Activated CD4-positive, alpha-beta T cell treated with anti-CD3 and anti-CD28 coated beads, Interleukin-2, Interleukin-4, amounts not matched to agents 100 ng/mL and 50 ng/mL, durations not matched to agents 16 hours and 8 hours (primary cell): ENCODE results near the gene EFNB1.
A peak's percentile ranks its signal among the peaks of the same experiment; 100 is the strongest.

Source experiments
- DNase-seq: peaks from one replicate; pipeline ENCODE4 v3.0.0-alpha.2; 2020; ENCODE audit warnings: low spot score

Gene EFNB1

DNA sequence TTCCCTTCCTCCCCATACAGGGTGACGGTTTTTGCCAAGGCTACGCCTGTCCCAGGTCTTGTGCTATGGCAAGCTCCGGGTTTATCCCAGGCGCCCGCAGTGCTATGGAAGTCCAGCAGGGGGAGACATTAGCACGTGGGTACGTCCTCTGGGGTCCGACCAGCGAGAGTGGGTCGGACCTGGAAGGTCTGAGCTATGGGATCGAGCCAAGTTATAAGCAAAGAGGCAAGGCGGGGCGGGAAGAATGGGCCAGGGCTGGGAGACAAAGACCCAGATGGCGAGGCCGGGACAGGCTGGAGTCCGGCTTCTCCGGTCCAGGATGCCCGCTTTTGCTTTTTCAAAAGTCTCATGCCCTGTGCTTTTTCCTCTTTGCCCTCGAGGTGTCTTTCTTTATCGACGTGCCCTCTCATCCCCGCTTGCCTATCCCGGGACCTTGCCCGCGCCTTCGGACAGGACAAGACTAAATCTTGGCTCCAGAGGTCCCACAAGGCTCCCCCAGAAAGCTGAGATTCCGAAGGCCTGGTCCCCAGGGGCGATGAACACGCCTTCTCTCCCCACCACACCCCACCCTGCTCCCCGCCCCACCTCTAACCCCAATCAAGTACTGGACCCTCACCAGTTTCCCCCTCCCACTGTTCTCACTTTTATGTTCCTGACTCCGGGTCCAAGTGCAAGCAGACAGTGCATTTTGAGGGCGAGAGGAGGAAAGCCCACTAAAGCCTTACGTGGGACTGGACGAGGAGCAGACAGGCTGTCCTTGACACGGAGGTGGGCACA, 785 bp upstream of the EFNB1 start:
- peak; percentile 81 for DNase-seq

DNA sequence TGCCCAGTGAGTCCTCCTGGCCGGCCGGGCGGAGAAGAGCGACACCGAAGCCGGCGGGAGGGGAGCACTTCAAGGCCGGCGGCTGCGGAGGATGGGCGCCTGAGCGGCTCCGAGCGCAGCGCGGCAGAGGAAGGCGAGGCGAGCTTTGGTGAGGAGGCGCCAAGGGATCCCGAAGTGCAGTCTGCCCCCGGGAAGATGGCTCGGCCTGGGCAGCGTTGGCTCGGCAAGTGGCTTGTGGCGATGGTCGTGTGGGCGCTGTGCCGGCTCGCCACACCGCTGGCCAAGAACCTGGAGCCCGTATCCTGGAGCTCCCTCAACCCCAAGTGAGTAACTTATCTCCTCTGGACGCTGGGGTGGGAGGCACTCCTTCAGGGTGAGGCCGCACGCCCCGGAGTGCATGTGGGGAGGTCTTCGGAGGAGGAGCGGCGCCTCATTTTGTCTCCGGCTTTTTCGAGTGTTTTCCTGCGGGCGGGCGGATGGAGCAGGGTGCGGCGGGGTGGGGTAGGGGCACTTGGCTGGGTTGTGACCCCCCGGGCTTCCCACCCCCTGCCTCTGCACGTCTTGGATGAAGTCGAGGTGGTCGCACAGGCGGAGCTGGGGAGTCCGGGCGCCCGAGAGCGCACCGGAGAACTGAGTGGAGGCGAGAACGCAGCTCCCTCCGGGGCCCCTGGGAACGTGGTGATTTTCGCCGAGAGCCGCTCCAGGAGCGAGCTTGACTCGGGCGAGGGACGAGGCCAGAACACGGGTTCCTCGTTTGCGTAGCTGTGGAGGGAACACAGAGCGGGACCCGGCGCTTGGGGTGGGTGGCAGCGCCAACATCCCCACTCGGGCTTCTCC, 979 bp downstream of the EFNB1 start:
- DNase-seq: no peak

DNA sequence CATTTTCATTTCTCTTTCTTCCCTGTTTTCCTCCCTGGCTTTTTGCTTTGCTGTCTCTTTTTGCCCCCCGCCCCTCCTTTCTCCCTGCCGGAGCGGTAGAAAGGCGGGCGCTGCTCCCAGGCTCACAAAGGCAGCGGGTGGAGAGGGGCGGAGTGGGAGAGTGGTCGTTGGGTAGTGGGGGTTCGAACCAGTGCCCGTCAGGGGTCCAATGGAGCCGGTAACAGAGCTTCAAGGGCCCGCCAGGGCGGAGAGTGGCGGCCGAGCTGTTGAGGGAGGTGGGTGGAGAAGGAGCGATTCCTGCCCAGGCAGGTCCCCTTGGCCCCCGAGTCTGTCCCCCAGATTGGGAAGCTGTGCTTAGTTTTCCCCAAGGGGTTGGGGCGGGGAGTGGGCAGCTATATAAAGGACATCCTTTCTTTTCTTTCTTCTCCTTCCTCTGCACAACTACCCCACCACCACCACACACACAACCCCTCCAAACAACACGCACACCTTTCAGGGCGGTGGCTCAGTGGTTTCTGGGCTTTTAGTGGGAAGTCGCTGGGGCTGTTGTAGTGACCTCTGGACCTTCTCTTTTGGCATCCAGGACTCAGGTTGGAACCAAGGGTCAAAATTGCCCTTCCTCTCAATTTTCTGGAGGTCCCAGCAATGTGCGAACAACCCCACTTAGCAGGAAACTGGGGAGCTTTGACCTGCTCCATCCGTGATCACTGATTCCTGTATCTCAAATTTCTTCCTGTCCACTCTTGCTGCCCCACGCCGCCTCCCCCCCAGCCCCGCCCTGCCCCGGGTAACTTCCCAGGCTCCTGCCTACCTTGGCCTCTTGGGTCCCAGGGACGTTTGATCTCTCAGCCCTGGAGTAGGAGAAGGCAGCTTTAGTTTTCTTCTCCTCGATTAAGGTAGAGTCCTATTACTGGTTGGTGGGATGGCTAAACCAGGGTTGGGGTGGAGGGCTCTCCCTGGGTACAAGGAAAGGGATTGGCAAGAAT, 1.9 kb downstream of the EFNB1 start:
- DNase-seq: no peak

DNA sequence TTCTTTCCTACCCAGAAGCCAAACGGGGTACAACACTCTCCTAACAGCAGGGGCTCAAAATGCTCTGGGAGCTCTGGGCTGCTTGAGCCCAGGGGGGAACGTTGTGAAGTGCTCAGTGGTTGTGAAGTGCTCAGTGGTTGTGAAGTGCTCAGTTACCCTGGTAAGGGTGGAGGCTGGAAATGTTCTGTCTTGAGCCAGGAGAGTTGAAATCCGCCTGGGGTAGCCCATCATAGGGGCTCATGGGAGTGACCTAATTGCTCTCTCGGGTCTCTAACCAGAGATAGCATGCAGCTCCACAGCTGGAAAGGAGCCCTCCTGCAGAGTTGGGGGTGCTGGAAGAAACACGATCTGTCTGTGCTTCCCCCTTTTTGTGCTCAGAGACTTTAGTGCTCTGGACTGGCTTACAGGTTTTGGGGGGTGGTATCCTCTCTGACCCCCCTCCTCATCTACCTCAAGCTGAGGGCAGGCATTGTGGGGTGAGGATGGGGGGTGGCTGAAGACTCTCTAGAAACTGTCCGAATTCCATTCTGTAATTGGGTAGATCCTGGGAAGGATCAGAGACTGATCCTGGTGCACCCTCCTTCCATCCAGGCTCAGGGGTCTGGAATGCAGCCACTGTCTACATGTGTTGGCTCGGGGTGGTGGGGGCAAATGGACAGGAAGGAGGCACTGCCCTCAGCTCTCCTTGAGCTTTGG, 2.7 kb downstream of the EFNB1 start:
- DNase-seq: no peak

DNA sequence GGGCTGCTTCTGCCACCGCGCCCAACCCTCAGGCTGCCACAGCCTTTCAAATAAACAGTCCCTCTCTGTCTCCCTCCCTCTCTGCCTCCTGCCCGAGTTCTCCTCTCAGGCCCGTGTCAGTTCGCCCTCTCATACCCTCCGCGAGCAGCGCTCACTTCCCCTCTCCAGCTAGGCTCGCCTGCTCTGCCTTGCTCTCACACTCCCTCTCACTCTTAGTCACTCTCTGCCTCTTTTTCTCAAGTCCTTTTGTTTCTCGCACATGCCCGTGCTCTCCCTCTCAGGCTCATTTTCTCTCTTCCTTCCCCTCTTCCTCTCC, 3.2 kb downstream of the EFNB1 start:
- DNase-seq: peak; percentile 53

DNA sequence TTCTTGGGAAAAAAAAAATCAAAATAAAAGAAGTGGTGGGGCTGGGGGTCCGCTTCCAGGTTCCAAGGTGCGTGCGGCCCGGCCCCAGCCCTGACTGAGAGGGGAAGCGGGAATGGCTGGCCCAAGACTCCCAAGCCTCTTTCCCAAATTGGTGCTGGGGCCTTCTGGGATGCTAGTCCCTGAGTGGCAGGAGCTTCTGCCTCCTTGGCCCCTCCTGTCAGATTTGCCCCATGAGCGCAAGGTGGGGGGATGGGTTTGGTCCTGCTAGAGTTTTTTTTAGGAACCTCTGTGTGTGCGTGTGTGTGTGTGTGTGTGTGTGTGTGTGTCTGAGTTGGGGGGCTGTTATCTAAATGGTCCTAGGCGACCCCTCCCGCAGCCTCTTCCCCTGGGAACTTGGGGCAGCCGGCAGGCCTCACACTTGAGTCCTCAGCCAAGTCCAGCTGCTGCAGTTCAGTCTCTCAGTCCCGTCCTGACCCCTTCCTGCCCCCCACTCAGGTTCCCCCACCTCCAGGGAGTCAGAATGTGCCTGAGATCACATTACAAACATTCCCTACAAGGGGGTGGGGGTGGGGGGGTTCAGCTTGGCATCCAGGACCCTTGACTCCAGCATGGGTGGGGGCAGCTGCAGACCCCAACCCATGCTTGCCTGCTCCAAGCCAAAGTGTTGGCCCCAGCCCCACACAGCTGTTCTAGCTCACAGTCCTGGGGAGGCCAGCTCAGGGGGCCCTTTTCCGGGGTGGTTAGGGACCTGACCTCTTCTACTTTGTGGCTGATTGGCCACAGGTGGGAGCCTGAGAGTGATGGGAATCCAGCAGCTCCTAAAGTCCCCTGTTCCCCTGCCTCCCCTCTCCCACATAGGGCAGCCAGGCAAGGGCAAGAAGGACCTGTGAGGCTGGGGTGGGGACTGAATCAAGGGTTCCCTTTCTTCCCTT, 4.0 kb downstream of the EFNB1 start:
- no peak for DNase-seq

DNA sequence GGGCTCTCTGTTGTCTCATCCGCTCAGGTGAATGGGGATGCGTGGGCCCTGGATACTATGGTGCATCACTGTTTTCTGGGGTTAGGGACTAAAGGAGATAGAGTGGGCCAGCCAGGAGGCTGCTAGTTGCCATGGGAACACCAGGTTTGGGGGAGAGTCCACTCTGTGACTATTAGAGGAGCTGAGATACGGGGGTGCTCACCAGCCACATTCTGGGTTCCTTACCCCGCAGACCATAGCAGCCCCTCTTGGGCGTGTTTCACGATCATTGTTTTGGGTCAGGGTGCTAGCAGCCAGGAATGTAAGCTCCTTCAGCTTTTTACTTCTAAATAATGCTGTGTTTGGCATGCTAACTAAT, 4.6 kb downstream of the EFNB1 start:
- DNase-seq: no peak

DNA sequence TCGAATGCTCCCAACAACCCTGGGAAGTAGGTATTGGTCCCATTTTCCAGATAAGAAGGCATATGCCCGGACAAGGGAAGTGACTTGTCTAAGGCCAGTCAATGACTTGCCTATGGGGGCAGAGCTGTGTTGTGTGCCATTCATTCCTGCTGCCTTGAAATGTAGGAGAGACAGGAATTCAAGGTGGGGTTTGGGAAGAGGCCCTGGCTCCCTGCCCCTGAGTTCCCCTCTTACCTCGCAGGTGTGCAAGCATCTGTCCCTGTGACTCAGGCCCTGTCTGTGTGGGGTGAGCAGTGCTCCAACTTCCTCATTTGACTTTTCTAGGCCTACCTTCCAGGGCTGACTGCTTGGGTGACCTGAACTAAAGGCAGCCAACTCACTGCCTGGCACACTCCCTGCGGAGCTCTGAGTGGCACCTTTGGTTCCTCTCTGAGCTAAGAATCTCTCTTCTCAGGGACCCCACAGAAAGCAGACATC, 5.1 kb downstream of the EFNB1 start:
- no peak for DNase-seq

DNA sequence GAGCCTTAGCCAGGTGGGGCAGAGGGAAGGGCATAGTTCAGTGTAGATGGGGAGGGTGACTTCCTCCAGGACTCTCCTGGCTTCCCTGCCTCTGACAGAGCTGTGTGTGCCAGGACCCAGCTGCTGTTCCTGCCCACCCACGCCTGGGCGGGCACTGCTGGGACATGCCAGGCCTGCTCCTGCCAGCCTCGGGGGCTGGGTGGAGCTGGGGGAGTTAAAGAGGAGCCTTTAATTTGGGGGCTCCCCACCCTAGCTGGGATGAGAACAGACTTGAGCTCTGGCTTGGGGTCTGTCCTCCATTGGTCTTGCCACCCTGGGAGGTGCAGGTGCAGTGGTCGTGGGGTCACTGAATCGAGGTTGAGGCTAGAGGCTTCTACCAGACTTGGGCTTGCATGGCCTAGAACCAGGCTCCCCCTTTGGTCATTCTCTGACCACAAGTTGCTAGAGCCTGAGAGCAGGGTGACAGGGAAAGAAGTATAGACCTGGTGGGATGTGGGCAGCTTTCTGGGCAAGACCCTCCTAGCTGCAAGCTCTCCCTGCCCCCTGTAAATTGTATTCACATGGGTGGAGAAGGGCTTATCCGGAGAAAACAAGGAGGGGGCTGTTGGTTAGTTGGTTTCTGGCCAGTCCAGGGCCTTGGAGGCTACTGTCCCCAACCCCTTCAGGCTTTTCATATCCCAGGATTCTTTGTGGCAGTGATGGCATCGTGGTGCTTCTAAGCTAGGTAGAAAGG, 5.7 kb downstream of the EFNB1 start:
- DNase-seq: no peak

DNA sequence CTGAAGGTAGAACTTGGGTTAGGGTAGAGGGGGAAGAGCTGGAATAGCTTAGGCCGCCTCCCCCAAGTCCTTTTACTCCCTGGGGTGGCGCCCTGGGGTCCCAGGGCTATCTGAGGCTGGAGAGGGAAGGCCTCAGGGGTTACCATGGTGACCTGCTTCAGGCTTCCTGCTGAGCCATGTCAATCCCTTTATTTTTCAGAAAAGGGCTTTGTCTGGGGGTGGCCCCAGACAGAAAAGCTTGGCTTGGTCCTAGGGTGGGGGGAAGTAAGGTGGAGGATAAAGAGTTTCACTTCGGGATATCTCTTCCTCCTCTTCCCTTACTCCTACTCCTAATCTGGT, 6.3 kb downstream of the EFNB1 start:
- no peak for DNase-seq

DNA sequence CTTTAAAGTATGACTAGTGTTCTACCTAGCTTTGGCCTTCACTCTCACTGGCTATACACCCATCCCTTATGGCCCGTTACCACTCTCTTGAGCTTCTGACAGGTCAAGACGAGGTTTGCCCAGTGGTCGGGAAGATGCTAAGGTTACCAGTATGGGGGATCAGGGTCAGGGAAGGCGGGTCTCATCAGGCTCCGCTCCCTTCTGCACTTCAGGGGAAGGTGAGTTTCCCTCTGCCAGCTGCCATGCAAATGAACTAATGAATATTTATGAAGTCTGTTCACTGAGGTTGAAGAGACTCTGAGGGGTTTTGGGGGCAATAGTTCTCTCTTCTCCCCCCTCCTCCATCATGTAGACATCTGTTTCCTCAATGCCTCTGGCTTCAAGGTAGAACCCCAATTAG, 6.6 kb downstream of the EFNB1 start:
- no peak for DNase-seq

DNA sequence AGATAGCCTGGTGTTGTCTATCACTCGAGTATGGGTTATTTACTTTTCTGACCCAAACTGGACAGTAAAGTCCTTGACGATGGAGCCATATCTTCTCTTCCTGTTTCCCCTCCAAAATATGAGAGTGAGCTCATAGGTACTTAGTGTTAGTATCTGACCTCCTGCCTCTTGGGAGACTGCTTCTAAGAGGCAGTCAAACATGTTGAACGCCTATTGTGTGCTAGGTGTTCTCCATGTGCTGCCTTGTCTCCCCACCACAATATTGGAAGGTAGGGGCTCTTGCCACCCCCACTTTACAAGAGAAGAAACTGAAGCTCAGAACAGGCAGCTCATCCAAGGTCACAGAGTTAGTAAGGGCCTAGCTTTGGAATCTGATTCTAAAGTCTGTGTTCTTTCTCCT, 8.3 kb downstream of the EFNB1 start:
- DNase-seq: no peak

DNA sequence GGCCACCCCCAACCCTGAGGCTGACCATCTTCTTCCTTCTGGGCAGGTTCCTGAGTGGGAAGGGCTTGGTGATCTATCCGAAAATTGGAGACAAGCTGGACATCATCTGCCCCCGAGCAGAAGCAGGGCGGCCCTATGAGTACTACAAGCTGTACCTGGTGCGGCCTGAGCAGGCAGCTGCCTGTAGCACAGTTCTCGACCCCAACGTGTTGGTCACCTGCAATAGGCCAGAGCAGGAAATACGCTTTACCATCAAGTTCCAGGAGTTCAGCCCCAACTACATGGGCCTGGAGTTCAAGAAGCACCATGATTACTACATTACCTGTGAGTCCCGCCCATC, 9.7 kb downstream of the EFNB1 start:
- no peak for DNase-seq

DNA sequence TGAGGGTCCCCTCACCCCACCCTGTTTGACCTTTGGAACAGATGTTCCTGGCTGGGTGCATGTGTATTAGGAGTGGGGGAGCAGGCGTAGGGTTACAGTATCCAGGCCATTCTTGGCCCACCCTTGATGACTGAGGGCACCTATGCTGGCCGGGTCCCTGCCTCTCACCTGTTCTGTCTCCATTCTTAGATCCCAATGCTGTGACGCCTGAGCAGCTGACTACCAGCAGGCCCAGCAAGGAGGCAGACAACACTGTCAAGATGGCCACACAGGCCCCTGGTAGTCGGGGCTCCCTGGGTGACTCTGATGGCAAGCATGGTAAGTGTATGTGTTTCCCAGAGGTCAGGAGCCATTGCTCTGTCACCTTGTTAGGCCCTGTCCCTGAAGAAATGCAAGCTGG, 10.9 kb downstream of the EFNB1 start:
- no peak for DNase-seq

DNA sequence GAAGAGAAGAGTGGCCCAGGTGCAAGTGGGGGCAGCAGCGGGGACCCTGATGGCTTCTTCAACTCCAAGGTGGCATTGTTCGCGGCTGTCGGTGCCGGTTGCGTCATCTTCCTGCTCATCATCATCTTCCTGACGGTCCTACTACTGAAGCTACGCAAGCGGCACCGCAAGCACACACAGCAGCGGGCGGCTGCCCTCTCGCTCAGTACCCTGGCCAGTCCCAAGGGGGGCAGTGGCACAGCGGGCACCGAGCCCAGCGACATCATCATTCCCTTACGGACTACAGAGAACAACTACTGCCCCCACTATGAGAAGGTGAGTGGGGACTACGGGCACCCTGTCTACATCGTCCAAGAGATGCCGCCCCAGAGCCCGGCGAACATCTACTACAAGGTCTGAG, 11.4 kb downstream of the EFNB1 start:
- no peak for DNase-seq

DNA sequence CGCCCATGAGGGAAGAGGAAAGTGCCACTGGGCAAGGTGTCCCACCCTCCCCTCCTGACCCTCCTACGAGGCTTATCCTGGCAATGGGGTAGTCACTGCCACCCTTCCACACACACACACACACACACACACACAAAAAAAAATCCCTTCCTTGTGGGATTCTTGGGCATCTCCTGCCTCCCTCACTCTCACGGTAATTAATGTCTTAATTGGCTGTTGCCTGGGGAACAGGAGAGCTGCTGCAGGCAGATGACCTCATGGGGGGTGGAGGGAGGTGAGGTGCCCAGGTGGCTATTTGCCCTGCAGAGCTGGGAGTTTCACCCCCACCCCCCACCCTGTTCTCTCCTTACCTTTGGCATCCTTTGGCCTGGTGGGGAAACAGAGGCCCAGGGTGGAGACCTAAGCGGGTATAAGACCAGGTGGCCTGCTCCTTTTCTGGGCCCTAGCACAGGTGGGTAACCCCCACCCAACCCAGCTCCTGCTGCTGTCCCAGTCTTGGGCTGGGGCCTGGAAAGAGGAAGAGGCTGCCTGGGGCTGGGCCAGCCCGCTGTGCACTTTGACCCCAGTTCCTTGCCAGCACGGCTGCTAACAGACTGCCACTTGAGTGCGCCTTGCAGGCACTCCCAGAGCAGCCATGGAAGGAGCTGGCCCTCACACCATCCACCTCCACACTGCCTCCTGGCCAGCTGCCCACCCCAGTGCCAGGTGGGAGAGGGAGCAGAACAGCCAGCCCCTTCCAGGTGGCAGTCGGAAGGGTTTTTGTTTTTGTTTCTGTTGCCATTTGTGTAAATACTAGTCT, 12.6 kb downstream of the EFNB1 start:
- DNase-seq: no peak

DNA sequence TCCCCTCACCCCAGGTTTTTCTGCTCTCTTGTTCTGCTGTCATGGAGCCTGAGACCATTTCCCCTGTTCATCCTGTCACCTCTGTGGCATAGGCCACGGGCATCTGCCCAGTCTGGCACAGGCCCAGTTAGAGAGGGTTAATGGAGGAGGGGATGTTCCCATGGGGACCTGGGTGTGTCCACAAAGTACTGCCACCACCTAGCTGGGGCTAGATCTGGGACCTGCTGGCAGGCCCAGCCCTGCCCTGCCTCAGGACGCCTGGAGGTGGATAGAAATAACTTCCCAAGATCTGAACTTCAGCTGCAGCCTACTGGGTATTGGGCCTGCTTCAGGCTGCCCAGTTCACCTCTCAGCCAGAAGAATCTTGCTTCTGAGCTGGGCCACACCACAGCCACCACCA, 13.5 kb downstream of the EFNB1 start:
- no peak for DNase-seq

DNA sequence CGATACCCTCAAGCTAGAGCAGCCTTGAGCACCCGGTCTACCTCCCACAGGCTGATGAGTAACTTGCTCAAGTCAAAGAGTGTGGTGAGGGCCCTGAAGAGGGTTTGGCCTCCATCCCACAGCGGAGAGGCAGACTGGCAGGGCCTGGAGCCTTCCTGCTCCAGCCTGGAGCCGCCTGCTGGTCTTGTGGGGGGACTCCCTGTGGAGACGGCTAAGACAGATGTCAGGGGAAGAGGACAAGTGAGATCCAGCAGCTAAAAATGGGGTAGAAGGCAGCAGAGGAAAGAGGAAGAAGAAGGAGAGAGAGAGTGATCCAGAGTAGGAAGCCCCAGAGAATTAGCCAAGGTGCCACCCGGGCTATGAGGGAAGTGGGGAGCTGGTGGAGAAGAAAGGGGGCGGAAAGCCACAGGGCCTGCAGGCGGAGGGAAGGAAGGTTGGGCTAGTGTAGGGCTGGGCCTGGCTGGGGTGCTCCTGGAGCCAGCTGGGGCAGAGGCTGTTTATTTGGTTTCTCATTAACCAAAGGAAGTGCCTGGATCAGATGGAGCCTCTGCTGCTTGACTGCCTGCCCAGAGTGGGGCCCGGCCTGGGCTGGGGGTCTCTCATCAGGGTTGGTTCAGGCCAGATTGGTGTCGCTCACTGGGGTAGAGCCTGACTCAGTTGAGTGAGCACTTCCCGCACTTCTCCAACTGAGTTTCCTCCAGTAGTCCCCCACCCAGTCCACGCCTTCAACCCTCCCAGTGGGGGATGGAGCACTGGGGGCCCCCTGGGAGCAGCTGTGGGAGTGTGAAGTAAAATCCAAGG, 14.2 kb downstream of the EFNB1 start:
- DNase-seq: no peak

DNA sequence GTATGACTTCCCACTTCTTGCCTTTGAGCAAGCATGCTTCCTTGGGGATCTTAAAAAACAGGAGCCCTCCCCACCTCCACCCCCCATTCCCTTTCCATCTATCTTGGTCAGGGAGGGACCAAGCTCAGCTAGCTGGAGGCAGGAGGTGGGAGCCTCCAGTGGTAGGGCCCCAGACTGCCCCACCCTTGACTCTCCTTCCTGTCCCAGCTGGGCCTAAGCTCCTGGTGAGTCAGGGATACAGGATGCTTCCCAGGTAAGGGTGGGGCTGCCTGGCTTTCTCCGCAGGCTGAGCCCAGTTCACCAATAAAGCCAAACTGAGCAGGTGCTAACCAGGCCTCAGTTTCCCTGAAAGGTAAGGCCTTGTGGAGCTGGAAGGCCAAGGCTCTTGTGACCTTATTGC, 15.2 kb downstream of the EFNB1 start:
- no peak for DNase-seq
